GM04503 (cell line): Measurements from ENCODE around the gene SLC25A6.
"Not testable (repeated sequence)": the region's sequence is repeated elsewhere in the genome, so short reads cannot be mapped to it uniquely, and the experiment has no call there.

Experiments
- DNase-seq: peaks from one replicate; pipeline ENCODE4 v3.0.0-alpha.2; 2012; ENCODE audit warnings: low read depth

The SLC25A6 gene

DNA sequence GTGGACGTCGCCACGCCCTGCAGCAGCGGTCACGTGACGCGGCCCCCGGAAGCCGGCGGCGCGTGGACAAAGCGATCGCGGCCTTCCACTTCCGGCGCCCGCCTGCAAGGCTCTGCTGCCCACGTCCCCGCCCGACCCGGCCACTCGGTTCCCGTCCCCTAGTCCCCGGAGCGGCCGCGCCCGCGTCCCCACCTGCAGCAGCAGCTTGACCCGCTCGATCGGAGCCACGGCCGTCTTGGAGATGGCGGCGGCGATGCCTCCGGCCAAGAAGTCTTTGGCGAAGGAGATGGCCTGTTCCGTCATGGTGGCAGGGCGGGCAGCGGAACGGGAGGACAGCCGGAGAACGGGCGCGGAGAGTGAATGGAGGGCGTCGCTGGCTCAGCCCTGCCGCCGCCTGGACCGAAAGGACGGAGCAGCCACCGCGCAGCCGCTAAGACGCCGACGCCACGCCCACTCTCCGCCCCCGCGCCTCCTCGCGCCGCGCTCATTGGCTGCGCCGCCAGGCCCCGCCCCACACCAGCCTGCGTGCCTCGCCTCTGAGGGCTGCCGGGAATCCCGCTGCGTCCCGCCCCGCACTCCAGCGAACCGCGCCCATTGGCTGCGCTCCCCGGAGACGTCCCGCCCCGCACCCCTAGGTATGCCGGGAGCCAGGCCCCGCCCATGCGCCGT, at the start of gene SLC25A6:
Gene SLC25A6, minus strand, starts transcription at position 407 of the 669 bp plus-strand sequence. Its CDS starts 104 bp downstream, at position 303.
- DNase-seq = peak; percentile 72

- no peak for DNase-seq
Measured at GRCh38 chrX:1440506-1440905, 48.6 kb upstream of the SLC25A6 start.

DNA sequence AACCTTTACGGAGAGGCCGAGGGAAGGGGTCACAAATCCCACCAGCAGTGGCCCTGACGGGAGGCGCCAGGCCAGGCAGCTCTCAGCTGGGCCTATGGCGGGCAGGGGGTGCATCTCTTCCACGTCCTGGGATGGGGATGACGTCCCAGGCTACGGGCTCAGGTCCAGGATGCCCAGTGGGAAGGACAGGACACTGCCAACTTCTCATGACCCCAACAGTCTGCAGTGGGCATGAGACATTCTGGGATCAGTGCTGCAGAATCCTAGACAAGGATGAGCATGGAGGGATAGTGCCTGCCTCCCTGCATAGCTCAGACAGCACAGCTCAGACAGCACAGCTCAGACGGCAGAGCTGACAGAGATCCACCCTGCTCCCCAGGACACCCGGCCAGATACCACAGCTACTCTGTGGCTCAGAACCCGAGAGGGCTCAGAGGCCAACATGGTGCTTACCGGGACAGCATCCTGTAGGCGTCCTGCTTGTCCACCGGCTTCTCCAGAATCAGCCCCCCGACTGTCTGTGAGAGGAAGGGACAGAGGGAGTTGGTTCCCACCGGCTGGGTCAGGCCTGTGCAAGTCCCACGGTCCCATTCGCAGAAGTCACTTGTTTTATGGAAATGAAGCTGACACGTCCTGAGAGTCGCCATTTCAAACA, 43.5 kb upstream of the SLC25A6 start:
- no peak for DNase-seq

DNA sequence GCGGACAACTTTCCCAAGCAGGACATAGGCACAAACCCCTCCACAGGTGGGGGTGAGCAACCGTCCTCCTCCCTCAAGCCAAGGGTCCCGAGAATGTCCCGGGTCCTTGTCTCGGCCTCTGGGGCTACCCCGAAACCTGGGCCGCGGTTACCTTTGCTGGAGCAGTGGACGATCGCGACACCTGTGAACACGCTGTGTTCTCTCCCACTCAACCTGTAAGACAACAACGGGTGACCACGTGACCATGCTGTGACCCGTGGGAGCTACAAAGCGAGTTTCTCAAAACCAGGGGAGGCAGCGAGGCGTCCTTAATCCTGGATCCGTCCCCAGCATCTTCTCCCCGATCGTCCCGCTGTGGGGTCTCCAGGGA, 42.9 kb upstream of the SLC25A6 start:
- no peak for DNase-seq

DNA sequence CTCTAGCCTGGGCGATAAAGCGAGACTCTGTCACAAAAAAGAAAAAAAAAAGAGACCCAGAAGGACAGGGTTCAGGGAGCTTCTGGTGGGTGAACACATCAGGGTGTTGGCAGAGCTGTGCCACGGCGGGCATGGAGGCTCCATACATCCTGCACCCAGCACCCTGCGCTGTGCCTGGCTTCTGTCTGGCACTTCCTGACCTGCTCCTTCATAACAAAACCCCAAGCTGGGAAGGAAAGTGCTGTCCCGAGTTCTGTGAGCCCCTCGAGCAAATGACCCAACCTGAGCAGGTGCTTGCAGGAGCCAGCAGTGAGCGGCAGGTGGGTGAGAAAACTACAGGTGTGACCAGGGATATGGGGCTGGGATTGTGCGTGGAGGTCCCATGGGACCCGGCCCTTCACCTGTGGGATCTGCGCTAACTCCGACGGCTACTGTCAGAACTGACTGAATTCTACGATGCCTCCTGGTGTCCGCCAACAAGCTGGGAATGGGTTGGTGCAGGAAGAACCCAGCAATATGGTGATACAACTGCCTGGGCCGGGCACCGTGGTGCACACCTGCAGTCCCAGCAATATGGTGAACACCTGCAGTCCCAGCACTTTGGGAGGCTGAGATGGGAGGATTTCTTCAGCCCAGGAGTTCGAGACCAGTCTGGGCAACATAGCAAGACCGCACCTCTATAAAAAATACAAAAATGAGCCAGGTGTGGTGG, 41.9 kb upstream of the SLC25A6 start:
- no peak for DNase-seq

DNA sequence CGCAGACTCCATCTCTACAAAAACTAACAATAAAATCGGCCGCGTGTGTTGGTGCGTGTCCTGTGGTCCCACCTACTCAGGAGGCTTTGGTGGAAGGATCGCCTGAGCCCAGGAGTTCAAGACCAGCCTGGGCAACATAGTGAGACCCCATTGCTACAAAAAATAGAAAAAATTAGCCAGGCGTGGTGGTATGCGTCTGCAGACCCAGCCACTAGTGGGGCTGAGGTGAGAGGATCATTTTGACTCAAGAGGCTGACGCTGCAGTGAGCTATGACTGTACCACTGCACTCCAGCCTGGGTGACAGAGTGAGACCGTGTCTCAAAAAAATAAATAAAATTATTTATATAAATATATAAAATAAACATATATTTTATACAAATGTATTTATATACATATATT, 38.5 kb upstream of the SLC25A6 start:
- no peak for DNase-seq

DNA sequence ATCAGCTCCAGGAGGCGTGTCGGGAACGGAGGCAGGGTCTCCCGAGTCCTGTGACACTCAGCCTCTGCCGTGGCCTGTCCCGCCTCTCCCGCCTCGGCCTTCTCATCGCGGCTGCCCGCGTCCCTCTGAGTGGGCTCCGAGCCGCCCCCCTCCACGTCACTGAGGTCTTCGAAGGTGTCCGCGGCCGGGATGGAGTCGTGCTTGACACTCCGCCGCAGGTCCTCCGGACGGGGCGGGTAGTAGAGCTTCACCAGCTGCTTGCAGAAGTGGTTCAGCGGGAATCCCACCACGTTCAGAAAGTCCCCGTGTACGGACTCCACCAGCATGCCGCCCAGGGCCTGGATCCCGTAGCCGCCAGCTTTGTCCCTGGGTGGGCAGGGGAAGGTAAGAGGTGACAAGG, 35.8 kb upstream of the SLC25A6 start:
- DNase-seq = no peak

- not testable (repeated sequence) for DNase-seq
Measured at GRCh38 chrX:1426321-1426720, 34.4 kb upstream of the SLC25A6 start.

- DNase-seq = no peak
Measured at GRCh38 chrX:1425381-1425780, 33.5 kb upstream of the SLC25A6 start.

- no peak for DNase-seq
Measured at GRCh38 chrX:1424147-1424851, 32.4 kb upstream of the SLC25A6 start.

DNA sequence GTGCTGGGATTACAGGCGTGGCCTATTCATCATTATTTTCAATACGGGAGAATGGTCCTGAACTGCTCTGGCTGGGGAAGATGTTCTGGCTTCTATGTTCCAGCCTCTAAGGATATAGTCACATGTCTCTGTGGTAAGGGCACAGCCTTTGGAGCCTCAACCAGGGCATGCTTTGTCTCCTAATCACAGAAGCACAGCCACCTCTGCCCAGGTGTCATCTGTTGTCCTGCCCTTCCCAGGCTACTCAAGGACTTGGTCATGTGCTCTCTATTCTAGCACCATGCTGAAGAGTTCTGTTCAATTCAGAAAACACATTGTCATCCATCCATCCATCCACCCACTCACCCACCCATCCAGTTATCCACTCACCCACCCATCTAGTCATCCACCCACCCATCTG, 31.3 kb upstream of the SLC25A6 start:
- DNase-seq = no peak

- DNase-seq = no peak
Measured at GRCh38 chrX:1422135-1422465, 30.2 kb upstream of the SLC25A6 start.

GRCh38 chrX:1421433-1422134, 29.7 kb upstream of the SLC25A6 start:
- no peak for DNase-seq

GRCh38 chrX:1420371-1420770, 28.5 kb upstream of the SLC25A6 start:
- no peak for DNase-seq

GRCh38 chrX:1419545-1420355, 27.8 kb upstream of the SLC25A6 start:
- DNase-seq = no peak

DNA sequence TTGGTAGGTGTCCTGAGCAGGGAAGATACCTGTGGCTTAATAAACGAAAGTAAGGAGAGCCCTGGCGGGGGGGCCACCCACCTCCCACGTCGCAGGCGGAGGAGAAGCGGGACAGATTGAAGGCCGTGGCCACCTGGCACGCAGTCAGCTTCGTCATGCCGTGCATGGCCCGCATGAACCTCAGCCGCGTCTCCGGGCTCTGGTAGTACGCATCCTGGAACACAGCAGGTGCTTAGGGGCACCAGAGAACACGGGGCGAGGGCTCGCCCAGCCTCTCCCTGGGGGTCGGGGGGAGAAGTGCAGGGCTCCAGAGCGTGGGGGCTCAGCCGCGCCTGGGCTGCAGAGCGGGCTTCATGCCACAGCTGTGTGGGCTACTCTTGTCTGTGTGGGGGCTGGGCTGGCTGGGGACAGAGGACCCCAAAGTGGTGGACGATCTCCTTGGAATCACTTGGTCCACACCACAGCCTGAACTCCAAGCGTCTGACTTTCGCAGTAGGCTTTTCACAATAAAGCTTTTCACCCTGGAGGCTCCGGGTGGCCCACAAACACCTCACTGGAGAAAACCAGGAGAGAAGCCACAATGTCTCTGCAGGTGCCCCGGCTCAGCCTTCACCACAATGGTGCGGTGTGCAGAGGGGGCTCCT, 27.1 kb upstream of the SLC25A6 start:
- no peak for DNase-seq

- no peak for DNase-seq
Measured at GRCh38 chrX:1417921-1418771, 26.2 kb upstream of the SLC25A6 start.

DNA sequence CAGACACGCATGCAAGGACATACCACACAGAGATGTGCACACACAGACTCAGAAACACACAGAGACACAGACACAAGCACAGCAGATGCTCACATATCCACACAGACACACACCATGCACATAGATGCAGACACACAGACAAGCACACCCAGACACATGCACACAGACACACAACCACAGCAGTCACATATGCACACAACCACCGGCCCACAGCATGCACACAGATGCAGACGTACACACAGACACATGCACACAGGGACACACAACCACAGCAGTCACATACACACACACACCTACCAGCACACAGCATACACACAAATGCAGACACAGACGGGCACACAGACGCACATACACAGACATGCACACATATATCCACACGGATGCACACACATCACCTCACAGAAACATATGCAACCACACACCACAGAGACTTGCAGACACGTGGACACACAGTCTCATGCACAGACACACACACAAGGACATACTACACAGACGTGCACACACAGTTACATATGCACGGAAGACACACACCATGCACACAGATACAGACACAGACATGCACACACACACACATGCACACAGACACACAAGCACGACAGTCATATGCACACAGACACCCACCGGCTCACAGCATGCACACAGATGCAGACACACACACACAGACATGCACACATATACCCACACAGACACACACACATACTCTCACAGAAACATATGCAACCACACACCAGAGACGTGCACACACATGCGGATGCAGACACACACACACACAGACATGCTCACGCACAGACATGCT, 25.2 kb upstream of the SLC25A6 start:
- DNase-seq = no peak

- no peak for DNase-seq
Measured at GRCh38 chrX:1416327-1416784, 24.4 kb upstream of the SLC25A6 start.
